GM19035 (cell line): Measurements from ENCODE around the gene PEG3.

Experiments used
- ATAC-seq: cut with Tn5 transposase; IDR thresholded peaks from one replicate; pipeline ENCODE4 v1.9.1; 2021; ENCODE audit not compliant: unreplicated experiment

PEG3 gene

GRCh38 chr19:56839652-56840450 lies 675 bp downstream of the PEG3 start:
- ATAC-seq: no peak

GRCh38 chr19:56838909-56839651 lies 1.4 kb downstream of the PEG3 start:
- ATAC-seq: no peak

GRCh38 chr19:56838024-56838908 lies 2.3 kb downstream of the PEG3 start:
- ATAC-seq: no peak

- no peak for ATAC-seq
Observed at GRCh38 chr19:56837492-56838023, 3.0 kb downstream of the PEG3 start.

- ATAC-seq: no peak
Observed at GRCh38 chr19:56837004-56837403, 3.5 kb downstream of the PEG3 start.

GRCh38 chr19:56836059-56836458 lies 4.5 kb downstream of the PEG3 start:
- no peak for ATAC-seq

- no peak for ATAC-seq
Observed at GRCh38 chr19:56835401-56835800, 5.1 kb downstream of the PEG3 start.

- ATAC-seq: no peak
Observed at GRCh38 chr19:56834564-56835375, 5.8 kb downstream of the PEG3 start.

GRCh38 chr19:56832352-56832928 lies 8.1 kb downstream of the PEG3 start:
- ATAC-seq: no peak

- ATAC-seq: no peak
Observed at GRCh38 chr19:56831255-56831654, 9.3 kb downstream of the PEG3 start.

- no peak for ATAC-seq
Observed at GRCh38 chr19:56829596-56829995, 10.9 kb downstream of the PEG3 start.

GRCh38 chr19:56827708-56828107 lies 12.8 kb downstream of the PEG3 start:
- ATAC-seq: no peak

GRCh38 chr19:56823956-56824355 lies 16.6 kb downstream of the PEG3 start:
- no peak for ATAC-seq

- ATAC-seq: no peak
Observed at GRCh38 chr19:56823417-56823816, 17.1 kb downstream of the PEG3 start.

GRCh38 chr19:56822755-56823154 lies 17.8 kb downstream of the PEG3 start:
- no peak for ATAC-seq

GRCh38 chr19:56821675-56822074 lies 18.9 kb downstream of the PEG3 start:
- no peak for ATAC-seq

- no peak for ATAC-seq
Observed at GRCh38 chr19:56821209-56821608, 19.3 kb downstream of the PEG3 start.

- no peak for ATAC-seq
Observed at GRCh38 chr19:56819166-56819565, 21.4 kb downstream of the PEG3 start.

- no peak for ATAC-seq
Observed at GRCh38 chr19:56814656-56815055, 25.9 kb downstream of the PEG3 start.

- ATAC-seq: no peak
Observed at GRCh38 chr19:56813531-56813930, 27.0 kb downstream of the PEG3 start.
